ENCODE measurements around the gene WNT9B.

Gene WNT9B, protein sequence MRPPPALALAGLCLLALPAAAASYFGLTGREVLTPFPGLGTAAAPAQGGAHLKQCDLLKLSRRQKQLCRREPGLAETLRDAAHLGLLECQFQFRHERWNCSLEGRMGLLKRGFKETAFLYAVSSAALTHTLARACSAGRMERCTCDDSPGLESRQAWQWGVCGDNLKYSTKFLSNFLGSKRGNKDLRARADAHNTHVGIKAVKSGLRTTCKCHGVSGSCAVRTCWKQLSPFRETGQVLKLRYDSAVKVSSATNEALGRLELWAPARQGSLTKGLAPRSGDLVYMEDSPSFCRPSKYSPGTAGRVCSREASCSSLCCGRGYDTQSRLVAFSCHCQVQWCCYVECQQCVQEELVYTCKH

DNA sequence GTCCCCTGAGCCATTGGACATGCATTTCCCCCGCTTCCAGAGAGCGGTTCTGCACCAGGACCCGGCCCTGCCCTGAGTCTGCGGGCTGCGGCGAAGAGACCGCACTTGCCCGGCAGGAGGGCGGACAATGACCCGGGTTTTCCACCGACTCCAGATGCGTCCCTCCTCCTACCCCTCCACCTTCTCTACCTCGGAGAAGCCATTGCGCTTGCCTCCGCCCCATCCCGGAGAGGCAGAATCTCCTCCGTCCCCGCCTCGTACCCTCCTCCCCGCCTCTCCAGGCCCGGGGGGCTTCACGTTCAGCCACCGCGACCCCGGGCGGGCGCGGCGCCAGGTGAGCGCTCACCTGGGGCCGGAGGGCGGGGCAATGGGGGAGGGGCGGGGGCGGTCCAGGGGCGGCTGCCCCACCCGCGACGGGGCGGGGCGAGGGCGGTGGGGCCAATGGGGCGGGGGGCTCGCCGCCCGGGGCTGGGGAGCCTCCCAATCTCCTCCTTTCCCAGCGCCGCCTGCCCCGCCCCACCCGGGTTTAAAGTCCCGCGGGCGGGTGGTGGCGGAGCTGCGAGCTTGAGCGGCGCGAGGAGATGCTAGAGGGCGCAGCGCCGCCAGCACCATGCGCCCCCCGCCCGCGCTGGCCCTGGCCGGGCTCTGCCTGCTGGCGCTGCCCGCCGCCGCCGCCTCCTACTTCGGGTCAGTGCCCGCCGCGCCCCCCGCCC lies at the start of gene WNT9B:
Gene WNT9B (plus strand): TSS at position 555 of the 713 bp plus-strand sequence. CDS start 56 bp downstream, at position 611.
- DNase-seq: peak in 1 of 2 donors; percentile 26

DNA sequence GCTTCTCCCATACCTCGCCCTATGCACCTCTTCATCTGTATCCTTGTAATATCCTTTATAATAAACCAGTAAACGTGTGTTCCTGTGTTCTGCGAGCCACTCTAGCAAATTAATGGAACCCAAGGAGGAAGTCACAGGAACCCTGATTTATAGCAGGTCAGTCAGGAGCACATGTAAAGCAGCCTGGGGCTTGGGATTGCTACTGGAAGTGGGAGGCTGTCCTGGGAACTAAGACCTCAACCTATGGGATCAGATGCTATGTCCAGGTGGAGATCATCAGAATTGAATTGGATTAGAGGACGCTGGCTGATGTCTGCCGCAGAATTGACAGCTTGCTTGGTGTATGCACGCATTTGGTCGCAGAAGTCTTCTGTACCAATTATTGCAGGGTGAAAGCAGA lies 48.6 kb upstream of the WNT9B start:
- no peak for DNase-seq

DNA sequence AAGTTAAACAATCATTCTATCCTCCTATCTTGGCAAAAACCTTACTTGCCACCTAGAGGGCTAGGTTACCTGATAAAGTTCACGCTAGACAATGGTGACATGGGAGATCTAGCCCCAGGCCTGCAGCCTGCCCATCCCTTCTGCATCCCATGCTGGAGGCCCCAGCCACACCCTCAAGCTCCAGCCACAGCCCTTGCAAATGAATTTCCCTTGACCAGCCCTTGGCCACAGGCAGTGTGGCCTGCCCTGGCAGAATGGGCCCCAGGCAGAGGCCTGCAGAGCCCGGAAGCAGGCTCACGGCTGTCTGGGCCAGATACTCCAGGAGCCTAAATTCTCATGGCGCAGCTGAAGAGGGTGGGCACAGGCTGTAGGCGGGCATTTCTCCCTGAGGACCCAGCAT lies 47.8 kb upstream of the WNT9B start:
- DNase-seq: no peak

DNA sequence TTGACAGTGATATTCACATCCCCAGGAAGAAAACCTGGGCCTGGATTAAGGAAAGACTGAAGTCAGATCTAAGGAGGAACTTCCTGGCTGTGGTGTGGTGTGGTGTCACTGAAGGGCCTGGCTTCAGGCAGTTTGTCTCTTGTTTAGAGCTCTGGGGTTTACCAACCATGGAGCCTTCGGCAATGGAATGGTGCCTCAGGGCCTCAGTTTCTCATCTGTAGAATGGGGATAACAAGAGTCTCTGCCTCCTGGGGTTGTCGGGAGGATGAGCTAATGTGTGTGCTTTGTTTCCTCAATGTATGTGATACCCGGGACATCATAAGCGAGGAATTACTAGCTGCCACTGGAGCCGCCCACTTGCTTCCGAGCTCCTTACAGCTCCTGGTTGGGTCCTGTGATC lies 45.6 kb upstream of the WNT9B start:
- no peak for DNase-seq

DNA sequence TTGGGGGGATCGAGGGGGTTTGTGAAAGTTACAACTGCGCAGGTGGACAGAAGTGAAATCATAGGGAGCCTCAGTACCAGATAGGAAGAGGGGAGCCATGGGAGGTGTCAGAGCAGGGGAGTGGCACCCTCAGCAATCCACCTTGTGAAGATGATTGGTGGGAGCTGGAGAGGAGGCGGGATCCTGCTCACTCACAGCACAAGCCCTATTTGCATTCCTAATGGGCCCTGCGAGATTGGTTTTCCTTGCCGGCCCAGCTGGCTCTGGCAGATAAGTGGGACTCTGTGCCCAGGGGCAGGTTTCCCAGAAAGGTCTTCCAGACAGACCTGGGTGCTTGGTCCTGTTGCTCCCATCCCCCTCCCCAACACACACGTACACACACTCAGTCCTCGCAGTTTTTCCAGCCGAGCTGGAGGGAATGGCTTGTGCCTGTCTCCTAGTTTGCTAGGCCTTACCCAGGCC lies 42.2 kb upstream of the WNT9B start:
- no peak for DNase-seq

DNA sequence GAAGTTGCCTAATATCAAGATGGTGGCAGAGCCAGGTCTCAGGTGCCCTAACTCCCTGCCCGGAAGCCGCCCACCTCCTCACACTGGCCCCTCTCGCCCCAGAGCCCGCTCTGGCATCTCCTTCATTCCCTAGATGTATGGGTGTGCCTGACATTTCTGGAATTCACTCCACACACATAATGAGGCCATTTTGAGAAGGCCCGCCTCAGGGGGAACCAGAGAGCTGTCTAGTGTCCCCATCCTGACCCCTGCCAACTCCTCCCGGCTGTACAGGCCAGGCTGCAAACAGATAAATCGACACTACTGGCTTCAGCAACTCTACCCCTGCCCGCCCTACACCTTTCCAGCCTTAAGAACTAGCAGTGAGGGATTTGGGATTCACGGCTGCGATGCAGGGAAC lies 40.5 kb upstream of the WNT9B start:
- DNase-seq: no peak

DNA sequence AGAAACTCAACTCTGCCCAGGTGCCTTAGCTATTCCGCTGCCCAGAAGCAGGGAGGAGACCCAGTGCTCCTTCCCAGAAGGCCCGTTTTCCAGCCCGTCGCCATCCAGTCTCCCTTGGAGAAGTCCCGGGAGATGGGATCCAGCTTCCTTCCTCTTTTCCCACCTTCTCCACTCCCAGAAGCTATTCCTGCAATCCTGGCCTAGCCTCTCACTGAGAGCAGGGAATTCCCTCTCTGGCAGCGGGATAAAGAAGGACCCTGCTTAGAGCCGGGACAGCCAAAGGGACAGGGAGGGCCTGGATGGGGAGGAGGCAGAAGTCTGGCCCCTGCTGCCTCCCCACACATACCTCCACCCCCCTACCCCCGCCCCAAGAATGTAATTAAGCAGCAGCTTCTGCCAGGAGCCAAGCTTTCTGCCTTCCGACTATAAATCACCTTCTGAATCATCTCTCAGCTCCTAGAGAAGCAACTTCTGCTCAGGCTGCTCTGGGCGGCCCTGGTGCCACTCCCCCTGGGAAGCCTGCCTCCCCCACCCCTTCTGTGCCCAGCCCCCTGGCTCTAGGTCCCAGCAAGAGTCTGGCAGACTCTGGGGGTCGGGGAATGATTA lies 39.3 kb upstream of the WNT9B start:
- DNase-seq: no peak

DNA sequence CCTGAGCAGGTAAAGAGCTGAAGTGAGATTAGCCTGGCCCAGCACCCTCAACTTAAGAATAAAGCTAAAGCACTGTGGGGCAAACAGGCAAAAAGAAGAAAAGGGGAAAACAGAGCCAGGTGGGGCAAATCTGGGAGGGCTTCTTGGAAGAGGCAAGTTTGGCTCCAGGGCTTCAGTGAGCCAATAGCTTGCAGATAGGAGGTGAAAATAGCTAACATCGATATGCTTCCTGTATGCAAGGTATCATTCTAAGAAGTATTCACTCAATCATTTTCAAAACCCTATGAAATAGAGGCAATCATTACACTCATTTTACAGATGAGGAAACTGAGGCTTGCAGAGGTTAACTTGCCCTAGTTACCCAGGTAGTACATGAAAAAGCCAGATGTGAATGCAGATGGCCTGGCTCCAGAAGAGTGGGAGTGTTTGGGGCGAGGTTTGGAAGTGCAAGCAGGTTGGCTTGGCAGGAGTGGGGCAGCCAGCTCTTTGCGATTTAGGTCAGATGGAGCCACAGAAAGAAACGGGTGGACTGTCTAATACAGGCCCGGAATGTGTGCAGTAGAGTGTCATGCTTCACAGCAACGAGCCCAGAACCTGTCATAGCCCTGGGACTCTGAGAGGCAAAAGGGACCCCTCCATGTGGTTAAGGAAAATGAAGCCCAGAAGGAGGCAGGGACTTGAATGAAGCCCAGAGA lies 38.6 kb upstream of the WNT9B start:
- DNase-seq: no peak

DNA sequence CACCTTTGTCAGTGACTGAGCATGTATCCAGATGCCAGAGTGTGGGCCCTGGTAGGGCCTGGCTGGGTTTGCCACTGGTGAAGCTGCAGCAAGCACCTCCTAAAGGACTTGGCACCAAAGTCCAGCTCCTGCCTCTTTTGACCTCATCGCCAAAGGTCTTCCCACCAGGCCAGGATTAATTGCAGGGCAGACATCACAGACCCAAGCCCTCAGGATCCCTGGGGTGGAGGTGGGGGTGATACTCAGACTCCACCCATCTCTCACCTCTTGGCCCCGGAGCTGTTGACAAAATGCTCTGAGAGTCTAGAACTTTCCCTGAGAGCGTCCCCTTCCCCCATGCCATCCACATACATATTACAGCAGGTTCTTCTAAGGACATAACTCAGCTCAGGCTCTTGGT lies 37.5 kb upstream of the WNT9B start:
- DNase-seq: no peak

DNA sequence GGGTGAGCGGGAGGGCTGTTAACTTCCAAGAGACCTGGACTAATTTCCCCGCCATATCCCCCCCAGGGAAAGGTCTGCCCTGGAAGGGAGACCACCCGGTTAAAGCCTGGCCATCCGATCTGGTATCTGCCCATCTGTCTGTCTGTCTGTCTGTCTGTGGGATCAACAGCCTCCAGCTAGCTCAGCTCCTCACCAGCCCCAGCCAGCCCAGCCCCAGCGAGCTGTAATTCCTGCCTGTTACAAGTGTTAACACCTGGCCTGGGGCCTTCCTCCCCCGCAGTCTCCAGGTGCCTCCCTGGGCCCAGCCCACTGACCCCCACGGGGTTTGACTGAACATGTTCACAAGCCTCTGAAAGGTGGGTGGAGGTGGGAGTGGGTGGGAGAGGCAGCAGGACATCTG lies 36.9 kb upstream of the WNT9B start:
- DNase-seq: no peak

DNA sequence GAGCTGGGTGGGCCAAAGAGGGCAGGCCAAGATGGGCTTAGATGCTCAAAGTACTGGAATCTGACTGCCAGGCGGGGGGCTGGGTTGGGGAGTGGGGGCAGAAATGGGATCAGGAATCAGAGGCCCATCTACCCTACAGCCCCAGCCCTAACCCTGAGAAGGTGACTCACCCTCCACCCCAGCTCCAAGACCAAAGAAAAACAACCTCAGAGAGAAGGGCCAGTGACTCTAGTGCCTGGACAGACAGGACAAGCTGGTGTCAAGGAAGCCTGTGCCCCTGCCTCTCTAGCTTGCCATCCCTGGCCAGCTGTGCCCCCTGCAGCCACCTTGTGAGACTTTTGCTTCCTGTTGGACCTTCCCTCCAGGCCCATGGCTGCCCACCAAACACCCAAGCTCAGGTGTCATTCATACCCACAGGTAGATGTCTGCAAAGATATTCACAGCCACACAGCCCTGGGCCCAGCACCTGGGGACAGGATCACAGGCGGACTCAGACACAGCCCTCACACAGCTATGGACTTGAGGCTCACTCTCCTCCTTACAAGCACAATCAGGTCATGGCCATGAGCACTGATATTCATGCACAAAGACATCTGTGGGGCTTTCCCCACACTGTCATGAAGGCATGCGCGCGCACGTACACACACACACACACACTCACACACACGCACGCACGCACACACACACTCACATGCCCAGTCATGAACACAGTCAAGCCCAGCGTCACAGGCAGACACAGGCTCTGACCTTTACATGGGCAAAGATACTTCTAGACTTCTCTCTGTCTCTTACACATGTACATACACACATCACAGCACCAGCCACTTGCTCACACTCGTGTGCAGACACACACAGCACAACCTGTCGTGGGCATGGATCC lies 35.7 kb upstream of the WNT9B start:
- no peak for DNase-seq

DNA sequence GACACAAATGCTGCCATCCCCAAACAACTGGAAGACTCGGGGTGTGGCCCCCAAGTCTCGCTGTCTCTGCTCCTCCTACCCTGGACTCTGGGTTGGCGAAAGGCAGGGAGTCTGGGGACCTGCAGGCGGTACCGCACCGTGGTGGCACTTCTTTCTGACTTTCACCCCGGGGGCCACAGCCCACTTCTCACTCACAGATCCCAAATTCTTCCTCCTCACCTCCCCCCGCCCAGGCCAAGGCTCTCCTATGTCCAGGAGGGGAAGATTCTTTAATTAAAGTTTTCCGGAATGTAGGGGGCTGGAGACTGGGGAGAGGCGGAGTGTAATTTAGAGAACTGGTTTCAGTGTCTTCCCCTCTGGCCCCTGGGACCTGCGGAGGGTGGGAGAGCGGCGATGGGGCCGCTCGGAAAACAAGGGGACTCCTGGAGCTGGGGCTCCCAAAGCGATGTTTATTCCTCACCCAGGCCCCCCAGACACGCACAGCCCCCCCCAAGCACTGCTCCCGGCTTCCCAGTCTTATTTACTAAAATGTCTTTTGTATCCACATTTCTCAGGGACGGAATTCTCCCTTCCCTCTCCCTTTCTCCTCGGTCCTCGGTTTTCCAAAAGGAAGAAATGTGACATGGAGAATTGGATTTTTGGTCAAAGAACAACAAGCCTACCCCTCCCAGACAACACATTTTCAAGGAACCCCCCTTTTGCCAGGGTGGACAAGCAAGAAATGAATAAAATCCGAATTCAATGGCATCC lies 34.1 kb upstream of the WNT9B start:
- DNase-seq: no peak

DNA sequence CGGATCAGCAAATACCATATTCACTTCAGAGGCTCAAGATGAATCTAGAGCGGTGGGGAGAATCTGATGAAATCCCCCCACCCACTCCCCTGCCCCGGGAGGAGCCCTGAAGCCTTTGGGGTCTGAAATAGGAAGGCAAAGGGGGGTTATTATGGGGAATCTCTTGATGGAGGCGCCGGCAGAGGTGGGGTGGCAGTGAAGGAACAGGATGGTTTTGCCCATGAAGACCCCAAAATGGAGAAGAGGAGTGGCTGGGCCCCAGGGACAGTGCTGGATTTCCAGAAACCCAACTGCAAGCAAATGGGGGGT lies 33.5 kb upstream of the WNT9B start:
- DNase-seq: no peak

DNA sequence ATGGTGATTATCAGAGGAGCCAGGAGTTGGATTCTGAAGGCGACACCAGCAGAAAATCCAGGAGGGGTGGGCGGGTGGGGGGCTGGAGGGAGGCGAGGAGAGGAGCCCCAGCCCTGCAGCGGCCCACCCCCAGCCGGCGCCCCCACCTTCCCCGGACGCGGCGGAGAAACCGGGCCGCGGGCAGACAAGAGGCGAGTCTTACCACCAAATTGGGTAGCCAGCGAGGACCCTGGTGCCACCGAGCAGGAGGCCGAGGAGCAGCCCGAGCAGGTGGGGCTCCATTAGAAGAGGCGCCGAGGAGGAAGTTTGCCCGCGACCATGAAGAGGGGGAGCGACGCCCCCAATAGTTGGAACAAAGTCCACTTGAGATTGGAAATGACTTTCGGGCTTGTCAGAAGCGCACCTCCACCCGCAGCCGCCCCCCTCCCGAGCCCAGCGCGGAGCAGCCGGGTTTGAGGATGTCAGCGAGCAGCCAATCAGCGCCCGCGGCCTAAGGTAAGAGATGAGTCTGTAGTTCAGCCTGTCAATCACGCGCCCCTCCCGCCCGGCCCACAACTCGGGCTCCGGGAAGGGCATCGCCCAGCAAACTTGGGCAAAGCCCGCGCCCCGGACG lies 33.0 kb upstream of the WNT9B start, which contains the start of gene WNT3:
Gene WNT3 (minus strand): TSS at position 377 of the 613 bp plus-strand sequence. CDS start 95 bp downstream, at position 282.
- peak; percentile 53 to 67 for DNase-seq

DNA sequence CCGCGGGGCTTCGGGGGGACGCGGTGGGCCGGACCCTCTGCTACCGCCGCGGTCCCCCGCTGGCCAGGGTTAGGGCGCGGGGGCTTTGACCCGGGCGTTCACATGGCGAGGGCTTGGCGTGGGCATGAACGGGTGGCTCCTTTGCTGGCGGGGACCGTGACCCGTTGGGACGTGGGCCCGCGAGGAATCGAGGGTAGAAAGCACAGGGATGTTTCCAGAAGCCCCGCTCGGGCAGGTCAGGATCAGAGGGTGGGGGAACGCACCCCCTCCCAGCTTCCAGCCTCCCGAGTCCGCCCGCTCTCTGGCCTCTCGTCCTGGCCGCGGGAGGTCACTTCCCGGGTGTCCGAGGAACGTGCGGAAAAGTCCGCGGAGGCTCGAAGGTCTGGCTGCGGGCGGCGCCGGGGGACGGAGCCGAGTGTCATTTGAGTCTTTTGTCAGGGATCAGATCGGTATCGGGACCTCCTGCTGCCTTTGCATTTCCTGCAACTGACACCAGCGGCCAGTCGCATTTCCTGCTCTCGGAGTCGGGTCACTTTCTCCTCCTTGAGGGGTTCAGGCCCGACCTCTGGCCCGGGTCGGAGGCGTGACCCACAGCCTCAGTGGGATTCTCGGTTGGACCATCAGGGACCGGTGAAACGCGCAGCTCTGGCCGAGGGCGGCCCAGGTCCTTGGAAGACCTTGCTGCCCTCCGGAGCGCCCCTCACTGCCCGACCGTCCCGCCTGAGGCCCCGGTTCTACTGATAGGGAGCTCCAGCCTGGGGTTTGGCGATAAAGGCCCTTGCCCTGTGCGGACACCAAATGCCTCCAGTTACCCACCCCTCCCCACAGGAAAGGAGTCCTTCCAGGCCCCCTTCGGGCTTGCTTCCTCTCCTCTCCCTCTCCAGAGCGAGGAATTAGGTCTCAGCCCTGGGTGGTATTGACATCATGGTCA lies 32.2 kb upstream of the WNT9B start:
- DNase-seq: peak; percentile 23 to 26

DNA sequence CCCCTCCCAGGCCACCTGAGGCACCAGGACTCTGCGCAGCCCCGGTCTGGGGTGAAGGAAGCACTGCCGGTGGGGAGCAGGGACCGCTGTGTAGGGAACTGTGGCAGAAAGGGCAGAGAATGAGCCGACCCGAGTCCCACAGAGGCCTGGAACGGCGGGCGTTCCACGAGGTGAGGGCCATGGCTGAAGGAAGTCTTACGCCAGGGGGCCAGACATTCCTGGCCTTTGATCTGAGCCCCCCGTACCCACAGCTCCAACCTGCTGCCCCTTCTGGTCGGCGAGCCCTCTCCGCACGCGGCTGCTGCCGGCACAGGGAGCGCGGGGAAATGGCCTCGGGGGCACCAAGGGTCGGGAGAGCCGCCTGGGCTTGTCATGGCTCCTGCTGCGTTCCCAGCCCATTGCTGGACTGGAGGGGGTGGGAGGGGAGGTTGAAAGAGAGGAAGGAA lies 31.5 kb upstream of the WNT9B start:
- DNase-seq: no peak

DNA sequence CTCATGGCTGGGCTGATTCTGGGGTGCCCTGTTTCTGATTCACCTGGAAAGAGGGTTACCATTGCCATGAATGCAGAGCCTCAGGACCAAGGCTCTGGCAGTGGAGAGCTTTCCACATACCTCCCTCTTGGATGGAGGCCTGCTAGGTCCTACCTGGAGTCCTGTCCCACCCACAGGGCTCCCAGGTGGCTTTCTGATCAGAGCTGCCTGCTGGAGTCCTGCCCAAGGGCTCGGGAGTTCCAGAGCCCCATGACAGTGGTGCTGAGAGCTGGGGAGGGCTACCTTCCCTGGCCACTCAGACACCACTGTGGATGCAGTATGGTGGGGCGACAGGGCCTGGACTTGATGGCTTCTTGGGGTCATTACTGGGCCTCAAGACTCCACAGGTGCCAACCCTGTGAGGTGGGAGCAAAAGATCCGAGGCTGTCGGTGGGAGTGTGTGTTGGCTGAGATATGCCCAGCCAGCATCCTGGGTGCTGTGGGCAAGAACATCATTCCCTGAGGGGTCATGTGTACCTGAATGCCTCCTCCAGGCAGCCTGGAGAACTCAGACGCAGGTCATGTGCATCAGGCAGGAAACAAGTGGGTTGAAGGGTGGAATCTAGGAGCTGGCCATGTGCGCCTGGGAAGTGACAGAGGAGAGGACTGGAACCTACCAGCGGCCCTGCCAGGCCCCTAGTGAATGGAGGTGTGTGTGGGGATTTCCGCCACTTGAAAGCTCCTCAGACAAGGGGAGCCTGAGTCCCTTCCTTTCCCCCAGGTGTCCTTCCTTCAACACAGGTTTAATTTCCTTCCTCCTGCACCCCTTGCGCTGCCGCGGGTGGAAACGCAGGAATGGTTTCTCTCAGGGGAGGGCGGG lies 30.6 kb upstream of the WNT9B start:
- no peak for DNase-seq

DNA sequence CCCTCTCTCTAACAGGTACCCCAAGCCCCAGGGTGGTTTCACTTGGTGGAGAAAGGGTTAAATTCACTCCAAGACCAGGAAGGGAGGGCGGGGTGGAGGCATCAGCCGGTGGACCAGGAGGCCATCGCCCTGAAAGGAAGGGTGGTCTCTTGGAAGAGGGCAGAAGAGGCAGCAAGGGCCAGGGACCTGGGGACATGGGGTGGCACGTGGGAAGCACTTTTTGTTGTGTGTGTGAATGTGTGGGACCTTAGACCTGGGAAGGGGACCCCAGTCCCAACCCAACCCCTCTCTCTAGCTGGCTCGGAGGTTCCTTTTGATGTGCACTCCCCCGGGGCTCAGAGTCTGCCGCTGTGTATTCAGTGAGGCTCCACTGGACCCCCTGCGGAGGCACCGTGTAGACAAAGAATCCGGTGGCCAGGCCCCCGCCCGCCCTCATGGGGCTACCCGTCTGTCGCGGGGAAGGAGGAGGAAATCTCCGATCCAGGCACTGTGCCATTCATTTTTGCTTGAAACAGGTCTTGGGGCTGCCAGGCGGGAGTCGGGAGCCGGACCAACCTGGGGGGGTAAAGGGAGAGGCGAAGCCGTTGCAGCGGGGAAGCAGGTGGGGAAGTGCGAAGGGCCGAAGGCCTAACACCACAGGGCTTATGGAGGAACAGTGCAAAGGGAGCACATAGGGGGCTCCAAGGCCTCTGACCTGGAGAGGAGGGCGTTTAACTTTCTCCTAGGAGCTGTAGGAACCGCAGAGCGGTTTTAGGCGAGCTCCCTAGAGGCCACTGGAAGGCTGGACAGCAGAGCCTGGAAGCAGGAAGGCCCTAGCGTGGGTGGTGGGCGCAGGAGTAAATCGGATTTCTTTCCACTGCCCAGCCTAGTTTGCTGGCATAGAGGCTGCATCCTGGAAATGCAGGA lies 29.6 kb upstream of the WNT9B start:
- DNase-seq: no peak

All from stimulated activated CD4-positive, alpha-beta T cell treated with anti-CD3 and anti-CD28 coated beads, Interleukin-2, amount 100 ng/mL, for 24 hours (primary cell).